Fibroblast of the conjunctiva (primary cell): ENCODE measurements around the gene ARHGAP10.

ENCODE experiments used
- DNase-seq: peaks from one replicate; pipeline ENCODE4 v3.0.0-alpha.2; 2010; ENCODE audit warnings: low read depth

Gene ARHGAP10

GRCh38 chr4:147731580-147732517, at the start of gene ARHGAP10:
Gene ARHGAP10 (plus strand): TSS chr4:147732088. CDS start chr4:147732302, 214 bp downstream.
- DNase-seq = no peak

- no peak for DNase-seq
Measured at GRCh38 chr4:147682755-147683154, 49.1 kb upstream of the ARHGAP10 start.

GRCh38 chr4:147683188-147683591, 48.7 kb upstream of the ARHGAP10 start:
- DNase-seq = no peak

- peak; percentile 71 for DNase-seq
Measured at GRCh38 chr4:147683717-147684700, 47.9 kb upstream of the ARHGAP10 start, which contains the start of gene PRMT9. Gene PRMT9 (minus strand): TSS chr4:147684163. CDS start chr4:147683987, 176 bp downstream.

- DNase-seq = no peak
Measured at GRCh38 chr4:147689067-147689466, 42.8 kb upstream of the ARHGAP10 start.

- no peak for DNase-seq
Measured at GRCh38 chr4:147691820-147692219, 40.1 kb upstream of the ARHGAP10 start.

GRCh38 chr4:147693218-147693617, 38.7 kb upstream of the ARHGAP10 start:
- no peak for DNase-seq

- DNase-seq = no peak
Measured at GRCh38 chr4:147696866-147697265, 35.0 kb upstream of the ARHGAP10 start.

GRCh38 chr4:147704846-147705245, 27.0 kb upstream of the ARHGAP10 start:
- no peak for DNase-seq

GRCh38 chr4:147707892-147708672, 23.8 kb upstream of the ARHGAP10 start:
- DNase-seq = peak; percentile 32

- no peak for DNase-seq
Measured at GRCh38 chr4:147709999-147710398, 21.9 kb upstream of the ARHGAP10 start.

- DNase-seq = peak; percentile 75
Measured at GRCh38 chr4:147714575-147715401, 17.1 kb upstream of the ARHGAP10 start.

- DNase-seq = no peak
Measured at GRCh38 chr4:147717878-147718277, 14.0 kb upstream of the ARHGAP10 start.

GRCh38 chr4:147723326-147723725, 8.6 kb upstream of the ARHGAP10 start:
- no peak for DNase-seq

- no peak for DNase-seq
Measured at GRCh38 chr4:147724468-147725201, 7.3 kb upstream of the ARHGAP10 start.

- DNase-seq = no peak
Measured at GRCh38 chr4:147725673-147726072, 6.2 kb upstream of the ARHGAP10 start.

GRCh38 chr4:147727476-147728028, 4.3 kb upstream of the ARHGAP10 start:
- DNase-seq = no peak

- no peak for DNase-seq
Measured at GRCh38 chr4:147730333-147730732, 1.6 kb upstream of the ARHGAP10 start.

- no peak for DNase-seq
Measured at GRCh38 chr4:147732518-147733235, 789 bp downstream of the ARHGAP10 start.
